ENCODE measurements around the gene KCNK15.

Gene KCNK15

DNA sequence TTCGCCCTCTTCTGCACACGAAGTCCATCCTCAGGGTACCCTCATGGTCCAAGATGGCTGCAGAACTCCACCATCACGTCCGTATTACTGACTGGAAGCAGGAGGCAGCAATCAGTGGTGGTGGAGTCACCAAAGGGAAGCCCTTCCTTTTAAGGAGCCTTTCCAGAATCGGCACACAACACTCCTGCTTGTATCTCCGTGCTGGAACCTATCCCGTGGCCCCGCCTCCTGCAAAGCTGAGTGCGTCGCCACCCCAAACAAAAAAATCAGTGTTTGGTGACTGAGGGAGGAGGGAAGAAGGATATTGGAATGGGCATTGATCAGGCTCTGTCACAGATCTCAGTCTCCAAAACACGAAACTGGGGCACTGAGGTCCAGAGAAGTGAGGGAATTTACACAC lies 36.3 kb upstream of the KCNK15 start:
- H3K4me1 Mint-ChIP-seq = no peaks in the 10 kb centered on the region
- no peak overlapping the region for H3K4me3 Mint-ChIP-seq
- no peaks in the 10 kb centered on the region for H3K36me3 Mint-ChIP-seq
- no peak for ATAC-seq
- no peaks in the 10 kb centered on the region for H3K9me3 Mint-ChIP-seq
- H3K27ac Mint-ChIP-seq = no peak overlapping the region
- DNase-seq (ENCODE audit: low spot score in 2 of 2) = no peak

DNA sequence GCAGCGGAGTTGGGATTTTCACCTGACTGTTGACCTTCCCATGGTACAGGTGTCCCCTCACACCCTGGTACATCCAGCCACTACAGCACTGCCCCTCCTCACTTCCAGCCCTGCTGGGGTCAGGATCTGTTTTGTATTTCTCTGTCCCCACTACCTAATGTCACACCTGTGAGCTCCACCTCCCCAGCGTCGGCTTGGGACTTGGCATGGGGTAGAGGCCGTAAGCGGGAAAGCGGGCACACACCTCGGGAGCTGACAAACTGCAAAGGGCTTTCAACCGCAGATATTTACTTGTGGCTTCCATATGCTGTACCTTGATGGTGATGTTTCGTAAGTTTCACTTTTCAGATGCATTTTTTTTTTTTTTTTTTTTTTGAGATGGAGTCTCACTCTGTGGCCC lies 35.9 kb upstream of the KCNK15 start:
- Mint-ChIP-seq H3K4me1 (no peaks in the 10 kb centered on the region), H3K4me3 (no peak overlapping the region)

DNA sequence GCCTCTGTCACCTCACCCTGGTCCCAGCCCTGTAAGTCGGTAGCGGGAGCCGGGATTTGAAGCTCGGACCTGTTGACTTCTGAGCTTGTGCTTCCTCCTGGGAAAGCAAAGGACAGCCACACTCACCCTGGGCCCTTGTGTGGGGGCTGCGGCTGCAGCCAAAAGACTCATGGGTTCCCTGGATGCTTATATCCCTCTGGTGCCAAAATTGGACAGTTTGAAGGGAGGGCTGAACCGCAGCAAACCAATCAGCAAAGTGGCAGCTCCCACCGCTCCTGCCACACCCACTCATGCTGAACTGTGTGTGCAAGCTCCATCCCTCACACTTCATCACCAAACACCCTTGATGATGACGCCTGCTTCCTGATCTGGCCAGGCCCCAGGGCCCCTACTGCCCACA lies 34.4 kb upstream of the KCNK15 start:
- Mint-ChIP-seq H3K36me3 (no peaks in the 10 kb centered on the region), H3K4me3 (no peak overlapping the region), H3K4me1 (no peaks in the 10 kb centered on the region), H3K9me3 (no peaks in the 10 kb centered on the region), H3K27ac (no peak overlapping the region)
- DNase-seq (ENCODE audit: low spot score in 2 of 2) (no peak), ATAC-seq (no peak)

More for the DNA sequence above, 35.9 kb upstream of the KCNK15 start:
- H3K36me3 Mint-ChIP-seq = no peaks in the 10 kb centered on the region
- no peak for ATAC-seq
- DNase-seq (ENCODE audit: low spot score in 2 of 2) = no peak
- no peak overlapping the region for H3K27ac Mint-ChIP-seq
- H3K9me3 Mint-ChIP-seq = no peaks in the 10 kb centered on the region

GRCh38 chr20:44714102-44714700 lies 31.5 kb upstream of the KCNK15 start:
- DNase-seq (ENCODE audit: low spot score in 2 of 2) = no peak
- no peak for ATAC-seq
- no peak overlapping the region for H3K4me3 Mint-ChIP-seq
- H3K36me3 Mint-ChIP-seq = no peaks in the 10 kb centered on the region
- H3K27ac Mint-ChIP-seq = no peak overlapping the region
- no peaks in the 10 kb centered on the region for H3K9me3 Mint-ChIP-seq
- H3K4me1 Mint-ChIP-seq = no peaks in the 10 kb centered on the region

- no peak for ATAC-seq
- Mint-ChIP-seq H3K9me3 (no peaks in the 10 kb centered on the region), H3K4me1 (no peaks in the 10 kb centered on the region), H3K36me3 (no peaks in the 10 kb centered on the region), H3K27ac (no peak within 1 kb of the TSS), H3K4me3 (no peak within 1 kb of the TSS)
- no peak for DNase-seq (ENCODE audit: low spot score in 2 of 2)
Observed at GRCh38 chr20:44714701-44715498, 30.8 kb upstream of the KCNK15 start, which contains the start of gene CCN5. Gene CCN5 (plus strand): TSS chr20:44715369. CDS start chr20:44715391, 22 bp downstream.

DNA sequence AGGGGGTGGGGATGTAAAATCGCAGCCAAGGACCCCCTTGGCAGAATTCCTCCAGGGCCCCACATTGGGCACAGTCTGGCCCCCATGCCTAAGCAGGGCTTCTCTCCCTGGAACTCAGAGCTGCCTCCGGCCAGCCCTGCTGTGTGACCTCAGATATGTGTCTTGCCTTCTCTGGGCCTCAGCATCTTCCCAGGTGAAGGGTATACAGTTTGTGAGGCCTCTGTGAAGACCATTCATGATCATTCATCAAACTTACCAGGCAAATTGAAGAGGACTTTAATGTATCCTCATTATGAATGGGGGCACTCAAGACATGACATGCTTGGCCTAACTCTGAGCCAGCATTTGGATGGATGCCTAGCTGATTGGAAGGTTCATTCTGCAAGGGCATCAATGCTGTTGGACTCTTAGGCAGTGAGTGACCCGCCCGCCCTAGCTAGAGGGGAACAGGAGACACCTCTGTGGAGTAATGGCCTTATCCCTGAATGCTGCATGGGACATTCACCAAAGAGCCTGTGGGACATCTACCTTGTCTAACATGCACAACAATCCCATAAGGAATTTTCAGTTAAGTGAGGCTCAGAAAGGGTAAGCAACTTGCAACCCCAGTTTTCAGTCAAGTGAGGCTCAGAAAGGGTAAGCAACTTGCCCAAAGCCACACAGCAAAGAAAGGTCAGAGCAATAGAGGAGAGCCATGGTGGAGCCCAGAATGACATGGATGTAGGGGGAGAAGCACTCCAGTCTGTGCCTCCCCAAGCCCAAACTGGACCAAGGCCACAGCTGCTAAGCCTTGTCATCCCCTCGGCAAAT lies 30.0 kb upstream of the KCNK15 start:
- DNase-seq (ENCODE audit: low spot score in 2 of 2) (no peak), ATAC-seq (no peak)
- no peak overlapping the region for H3K4me3 Mint-ChIP-seq
- no peaks in the 10 kb centered on the region for H3K9me3 Mint-ChIP-seq
- H3K27ac Mint-ChIP-seq = no peak overlapping the region
- no peaks in the 10 kb centered on the region for H3K36me3 Mint-ChIP-seq
- H3K4me1 Mint-ChIP-seq = no peaks in the 10 kb centered on the region

GRCh38 chr20:44716309-44717106 lies 29.2 kb upstream of the KCNK15 start:
- ATAC-seq (no peak), DNase-seq (ENCODE audit: low spot score in 2 of 2) (no peak)
- Mint-ChIP-seq H3K9me3 (no peaks in the 10 kb centered on the region), H3K27ac (no peak overlapping the region), H3K4me1 (no peaks in the 10 kb centered on the region), H3K36me3 (no peaks in the 10 kb centered on the region), H3K4me3 (no peak overlapping the region)

DNA sequence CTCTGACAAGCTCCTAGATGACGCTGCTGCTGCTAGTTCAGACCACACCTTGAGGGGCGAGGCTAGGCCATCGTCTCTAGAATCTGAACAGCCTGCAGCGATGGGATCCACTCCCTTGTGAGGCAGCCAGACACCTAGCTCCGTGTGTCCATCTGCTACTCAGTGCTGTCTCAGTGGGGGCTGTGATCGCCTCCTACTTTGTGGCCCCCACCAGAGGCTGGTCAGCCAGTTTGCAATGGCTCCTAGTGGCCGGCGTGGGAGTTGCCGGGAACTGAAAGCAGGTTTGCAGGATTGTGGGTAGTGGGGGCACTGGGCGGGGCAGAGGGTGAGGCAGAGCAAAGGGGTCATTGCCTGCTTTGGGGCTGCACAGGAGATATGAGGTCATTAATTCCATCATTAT lies 27.7 kb upstream of the KCNK15 start:
- no peak overlapping the region for H3K4me3 Mint-ChIP-seq
- no peak for ATAC-seq
- DNase-seq (ENCODE audit: low spot score in 2 of 2) = no peak
- no peaks in the 10 kb centered on the region for H3K36me3 Mint-ChIP-seq
- H3K4me1 Mint-ChIP-seq = no peaks in the 10 kb centered on the region
- no peaks in the 10 kb centered on the region for H3K9me3 Mint-ChIP-seq
- H3K27ac Mint-ChIP-seq = no peak overlapping the region

GRCh38 chr20:44719841-44720240 lies 25.8 kb upstream of the KCNK15 start:
- no peak overlapping the region for H3K27ac Mint-ChIP-seq
- H3K9me3 Mint-ChIP-seq = no peaks in the 10 kb centered on the region
- DNase-seq (ENCODE audit: low spot score in 2 of 2) (no peak), ATAC-seq (no peak)
- H3K4me1 Mint-ChIP-seq = no peaks in the 10 kb centered on the region
- H3K36me3 Mint-ChIP-seq = no peaks in the 10 kb centered on the region
- H3K4me3 Mint-ChIP-seq = no peak overlapping the region

- ATAC-seq (no peak), DNase-seq (ENCODE audit: low spot score in 2 of 2) (no peak)
- Mint-ChIP-seq H3K4me3 (no peak overlapping the region), H3K9me3 (no peaks in the 10 kb centered on the region), H3K4me1 (no peaks in the 10 kb centered on the region), H3K36me3 (no peaks in the 10 kb centered on the region), H3K27ac (no peak overlapping the region)
Observed at GRCh38 chr20:44720621-44720996, 25.1 kb upstream of the KCNK15 start.

DNA sequence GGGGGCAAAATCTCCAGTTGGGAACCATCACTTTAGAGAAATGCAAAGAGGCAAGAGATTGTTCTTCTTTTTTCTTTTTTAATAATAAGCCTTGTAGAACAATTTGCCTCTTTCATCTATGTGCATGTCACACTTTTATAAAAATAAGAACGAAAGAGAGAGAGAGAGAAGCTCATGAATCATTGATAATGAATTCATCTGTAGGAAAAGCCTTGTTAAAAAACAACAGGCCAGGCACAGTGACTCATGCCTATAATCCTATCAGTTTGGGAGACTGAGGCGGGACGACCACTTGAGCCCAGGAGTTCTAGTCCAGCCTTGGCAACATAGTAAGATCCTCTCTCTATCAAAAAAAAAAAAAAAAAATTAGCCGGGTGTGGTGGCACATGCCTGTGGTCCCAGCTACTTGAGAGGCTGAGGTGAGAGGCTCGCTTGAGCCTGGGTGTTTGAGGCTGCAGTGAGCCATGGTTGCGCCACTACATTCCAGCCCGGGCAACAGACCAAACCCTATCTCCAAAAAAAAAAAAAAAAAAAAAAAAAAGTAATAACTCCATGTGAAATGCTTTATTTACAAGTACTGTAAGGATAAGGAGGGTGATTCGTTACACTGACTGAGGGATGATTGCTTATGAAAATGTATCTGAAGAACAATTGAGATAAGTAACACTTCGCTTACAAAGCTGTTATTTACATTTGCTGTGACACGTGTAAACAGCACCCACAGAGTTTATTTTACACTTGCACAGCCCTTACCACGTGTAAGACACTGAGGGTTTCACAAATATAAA lies 24.5 kb upstream of the KCNK15 start:
- no peak for DNase-seq (ENCODE audit: low spot score in 2 of 2)
- Mint-ChIP-seq H3K4me1 (no peaks in the 10 kb centered on the region), H3K27ac (no peak overlapping the region), H3K4me3 (no peak overlapping the region), H3K36me3 (no peaks in the 10 kb centered on the region), H3K9me3 (no peaks in the 10 kb centered on the region)
- no peak for ATAC-seq

DNA sequence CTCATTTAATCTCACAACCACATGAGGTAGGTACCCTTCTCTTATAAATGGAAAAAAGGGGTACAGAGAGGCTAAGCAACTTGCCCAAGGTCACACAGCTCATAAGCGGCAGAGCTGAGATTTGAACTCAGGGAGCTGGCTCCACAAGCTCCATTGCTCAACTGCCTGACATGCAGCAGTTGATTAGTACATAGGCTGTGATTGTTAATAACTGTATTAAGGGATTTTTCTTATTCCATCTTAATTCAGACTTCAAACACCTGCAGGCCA lies 23.9 kb upstream of the KCNK15 start:
- DNase-seq (ENCODE audit: low spot score in 2 of 2) = no peak
- Mint-ChIP-seq H3K4me3 (no peak overlapping the region), H3K4me1 (no peaks in the 10 kb centered on the region), H3K27ac (no peak overlapping the region), H3K36me3 (no peaks in the 10 kb centered on the region), H3K9me3 (no peaks in the 10 kb centered on the region)
- ATAC-seq = no peak

- H3K36me3 Mint-ChIP-seq = no peaks in the 10 kb centered on the region
- H3K4me1 Mint-ChIP-seq = no peaks in the 10 kb centered on the region
- ATAC-seq (no peak), DNase-seq (ENCODE audit: low spot score in 2 of 2) (no peak)
- no peaks in the 10 kb centered on the region for H3K9me3 Mint-ChIP-seq
- no peak overlapping the region for H3K4me3 Mint-ChIP-seq
- H3K27ac Mint-ChIP-seq = peak overlapping the region; percentile 63
Observed at GRCh38 chr20:44722990-44723389, 22.7 kb upstream of the KCNK15 start.

DNA sequence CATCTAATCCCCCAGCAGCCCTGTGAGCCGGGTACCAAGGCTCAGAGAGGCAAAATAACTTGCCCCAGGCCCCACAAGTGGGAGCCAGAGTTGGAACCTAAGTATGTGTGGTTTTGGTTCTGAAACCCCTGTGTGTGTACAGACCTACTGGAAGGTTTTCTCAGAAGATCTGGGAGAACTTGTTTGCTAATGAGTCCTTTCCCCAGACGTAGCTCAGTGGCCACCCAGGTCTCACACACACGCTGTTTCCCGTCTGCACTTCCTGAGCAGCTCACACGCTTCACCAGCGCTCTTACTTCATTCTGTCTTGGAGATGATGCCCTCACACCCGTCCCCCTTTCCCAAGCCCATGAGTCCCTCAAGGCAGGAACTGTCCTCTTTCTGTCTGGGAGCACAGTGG lies 22.3 kb upstream of the KCNK15 start:
- Mint-ChIP-seq H3K4me3 (no peak overlapping the region), H3K9me3 (no peaks in the 10 kb centered on the region), H3K36me3 (no peaks in the 10 kb centered on the region), H3K27ac (no peak overlapping the region), H3K4me1 (no peaks in the 10 kb centered on the region)
- no peak for ATAC-seq
- DNase-seq (ENCODE audit: low spot score in 2 of 2) = no peak

Data from stimulated activated effector memory CD8-positive, alpha-beta T cell treated with anti-CD3 and anti-CD28 coated beads, Interleukin-12 subunit alpha, Interleukin-12 subunit beta, amount 100 ng/mL, for 72 hours (primary cell).